Smooth muscle cell (in vitro differentiated cells): Measurements from ENCODE around the gene TRIM69. TPM values are rescaled to one million over a fixed set of nuclear protein-coding genes. Genes with fewer than 3 reads are reported as not detected.

Source experiments
- DNase-seq: peaks from one replicate; lab custom pipeline; 2025; ENCODE audit not compliant: unreplicated experiment; lab: John Stamatoyannopoulos, UW
- H2AFZ ChIP-seq: fragments of 200-600 bp; sonication (generic); 2 replicates; pipeline ENCODE4 v1.6.0; 2016; ENCODE audit warnings: antibody characterized with exemption, low read depth, mild to moderate bottlenecking
- H3F3A ChIP-seq: fragments of 200-600 bp; sonication (generic); 2 replicates; pipeline ENCODE4 v1.6.0; 2017; ENCODE audit warnings: antibody characterized with exemption, low read depth
- H3K27ac ChIP-seq: fragments of 200-600 bp; sonication (generic); 2 replicates; pipeline ENCODE4 v1.5.1; 2016; ENCODE audit warnings: low read depth, mild to moderate bottlenecking
- H3K27me3 ChIP-seq: fragments of 200-600 bp; sonication (generic); 2 replicates; pipeline ENCODE4 v1.6.1; 2016; ENCODE audit warnings: low read depth, mild to moderate bottlenecking
- H3K36me3 ChIP-seq: fragments of 200-600 bp; sonication (generic); 2 replicates; pipeline ENCODE4 v1.5.1; 2016; ENCODE audit warnings: low read depth
- H3K4me1 ChIP-seq: fragments of 200-600 bp; sonication (generic); 2 replicates; pipeline ENCODE4 v1.5.1; 2016; ENCODE audit warnings: low read depth
- H3K4me2 ChIP-seq: fragments of 200-600 bp; sonication (generic); 2 replicates; pipeline ENCODE4 v1.6.0; 2016; ENCODE audit warnings: mild to moderate bottlenecking
- H3K4me3 ChIP-seq: fragments of 200-600 bp; sonication (generic); 2 replicates; pipeline ENCODE4 v1.5.1; 2016; ENCODE audit warnings: mild to moderate bottlenecking
- H3K79me2 ChIP-seq: fragments of 200-600 bp; sonication (generic); 2 replicates; pipeline ENCODE4 v1.6.0; 2016; ENCODE audit warnings: low read depth, mild to moderate bottlenecking
- H3K9ac ChIP-seq: fragments of 200-600 bp; sonication (generic); 2 replicates; pipeline ENCODE4 v1.6.0; 2016; ENCODE audit warnings: low read depth
- H3K9me3 ChIP-seq: fragments of 200-600 bp; sonication (generic); replicated peaks from 2 replicates; pipeline ENCODE4 v1.5.1; 2016; ENCODE audit warnings: low read depth
- H4K20me1 ChIP-seq: fragments of 200-600 bp; sonication (generic); 2 replicates; pipeline ENCODE4 v1.6.0; 2016; ENCODE audit warnings: low read depth
- WGBS: methylation state at CpG from one replicate; pipeline ENCODE4 v1.1.7; 2016; ENCODE audit warnings: low lambda C conversion rate; 5-methylcytosine and 5-hydroxymethylcytosine counted together
- polyA plus RNA-seq: library from polyadenylated mRNA; unstranded; fragments of >200 nt; fragmentation: Nextera tagmentation; extraction: Ambion mirVana; gene quantifications from 2 replicates; pipeline ENCODE4 v1.2.1, GENCODE V29; 2016
- small RNA-seq: library from RNA; depleted of rRNA; stranded (forward); fragments of <200 nt; gene quantifications from one replicate; pipeline ENCODE3, GENCODE V24; 2014
- total RNA-seq: library from RNA; depleted of rRNA; stranded (reverse); fragments of >200 nt; gene quantifications from 2 replicates; pipeline ENCODE4 v1.2.3, GENCODE V29; 2014
- TF ChIP-seq, protein P1 (sequence below): fragments of 200-600 bp; sonication (generic); IDR thresholded peaks from 2 replicates; pipeline ENCODE4 v1.5.1; 2017; ENCODE audit warnings: borderline replicate concordance, mild to moderate bottlenecking, antibody characterized with exemption; ENCODE audit not compliant: insufficient read depth, poor library complexity, severe bottlenecking

The TRIM69 gene
- total and polyA plus RNA-seq, 2 experiments from 2014 or later, result 4.2 to 4.8 TPM

DNA sequence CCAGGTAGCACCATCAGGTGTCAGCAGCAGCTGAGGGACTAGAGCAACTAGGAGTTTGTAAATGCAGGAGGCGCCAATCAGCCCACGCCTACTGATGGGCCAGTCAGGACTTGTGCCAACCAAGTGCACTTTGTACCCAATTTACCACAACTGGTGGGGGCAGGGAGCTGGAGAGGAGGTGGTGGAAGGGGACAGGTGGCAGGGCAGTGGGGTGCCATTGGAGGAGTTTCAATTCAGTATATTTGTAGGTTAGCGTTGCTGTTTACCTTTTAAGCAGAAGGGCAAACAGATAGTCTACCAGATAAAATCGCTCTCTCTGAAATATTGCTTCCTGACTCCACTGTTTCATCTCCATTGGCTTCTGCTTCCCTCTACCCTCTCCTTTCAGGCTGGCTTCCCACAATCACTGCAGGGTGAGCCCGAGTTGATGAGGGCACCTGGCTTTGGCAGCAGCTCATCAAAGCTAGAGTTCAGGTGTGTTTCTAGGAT, 75.7 kb downstream of the TRIM69 start:
- H3K9ac ChIP-seq, result no peak overlapping the region
- H3K4me3 ChIP-seq, result no peak overlapping the region
- DNase-seq, result no peak
- no peak overlapping the region for H3K4me2 ChIP-seq
- H3K27ac ChIP-seq, result no peak overlapping the region
- peaks cover 46% of the 10 kb centered on the region for H3K27me3 ChIP-seq
- no peaks in the 10 kb centered on the region for H3K79me2 ChIP-seq
- no peaks in the 10 kb centered on the region for H4K20me1 ChIP-seq
- no peaks in the 10 kb centered on the region for H3K9me3 ChIP-seq
- no peaks in the 10 kb centered on the region for H3F3A ChIP-seq
- TF ChIP-seq, protein P1, sequence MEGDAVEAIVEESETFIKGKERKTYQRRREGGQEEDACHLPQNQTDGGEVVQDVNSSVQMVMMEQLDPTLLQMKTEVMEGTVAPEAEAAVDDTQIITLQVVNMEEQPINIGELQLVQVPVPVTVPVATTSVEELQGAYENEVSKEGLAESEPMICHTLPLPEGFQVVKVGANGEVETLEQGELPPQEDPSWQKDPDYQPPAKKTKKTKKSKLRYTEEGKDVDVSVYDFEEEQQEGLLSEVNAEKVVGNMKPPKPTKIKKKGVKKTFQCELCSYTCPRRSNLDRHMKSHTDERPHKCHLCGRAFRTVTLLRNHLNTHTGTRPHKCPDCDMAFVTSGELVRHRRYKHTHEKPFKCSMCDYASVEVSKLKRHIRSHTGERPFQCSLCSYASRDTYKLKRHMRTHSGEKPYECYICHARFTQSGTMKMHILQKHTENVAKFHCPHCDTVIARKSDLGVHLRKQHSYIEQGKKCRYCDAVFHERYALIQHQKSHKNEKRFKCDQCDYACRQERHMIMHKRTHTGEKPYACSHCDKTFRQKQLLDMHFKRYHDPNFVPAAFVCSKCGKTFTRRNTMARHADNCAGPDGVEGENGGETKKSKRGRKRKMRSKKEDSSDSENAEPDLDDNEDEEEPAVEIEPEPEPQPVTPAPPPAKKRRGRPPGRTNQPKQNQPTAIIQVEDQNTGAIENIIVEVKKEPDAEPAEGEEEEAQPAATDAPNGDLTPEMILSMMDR, result no peak
- H2AFZ ChIP-seq, result no peak overlapping the region
- no peaks in the 10 kb centered on the region for H3K4me1 ChIP-seq
- WGBS, result 93% methylated on average over 5 of the region's 5 CpGs
- no peaks in the 10 kb centered on the region for H3K36me3 ChIP-seq

DNA sequence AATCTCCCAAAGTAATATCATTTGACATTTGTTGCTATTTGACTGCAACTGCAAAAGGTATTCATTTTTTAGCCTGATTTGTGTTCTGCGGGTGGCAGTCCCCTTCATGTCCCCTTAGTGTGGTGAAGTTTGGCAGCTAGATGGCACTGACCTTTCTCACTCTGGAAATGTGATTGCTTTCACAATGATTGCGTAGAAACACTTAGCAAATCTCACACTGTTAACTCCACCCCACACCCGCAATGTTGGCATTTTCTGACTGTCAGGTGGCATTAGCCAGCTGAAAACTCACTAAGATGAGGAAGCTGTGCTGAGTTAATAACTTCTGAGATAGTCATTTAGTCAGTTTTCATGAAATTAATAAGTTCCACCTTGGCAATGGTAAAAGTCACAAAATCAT, 76.9 kb downstream of the TRIM69 start:
- no peak overlapping the region for H3K9ac ChIP-seq
- peaks cover 37% of the 10 kb centered on the region for H3K27me3 ChIP-seq
- WGBS, result 95% methylated on average over 3 of the region's 3 CpGs
- no peak overlapping the region for H3K4me2 ChIP-seq
- no peaks in the 10 kb centered on the region for H3K9me3 ChIP-seq
- H3K27ac ChIP-seq, result no peak overlapping the region
- H3K4me1 ChIP-seq, result no peaks in the 10 kb centered on the region
- H3F3A ChIP-seq, result no peaks in the 10 kb centered on the region
- no peak overlapping the region for H2AFZ ChIP-seq
- no peak for DNase-seq
- no peaks in the 10 kb centered on the region for H4K20me1 ChIP-seq
- no peaks in the 10 kb centered on the region for H3K79me2 ChIP-seq
- TF ChIP-seq, protein P1, result no peak
- H3K36me3 ChIP-seq, result no peaks in the 10 kb centered on the region
- H3K4me3 ChIP-seq, result no peak overlapping the region

Small RNA genes lying within 50 kb of the gene (small RNA-seq; reads per million reads assigned to genes)
- gene RF00019, result not detected

Other genes starting within 250 kb of the TRIM69 start
- gene EIF3J, start 199.4 kb upstream of the TRIM69 start, total RNA-seq, result 46.6 and 62.3 TPM in 2 replicates
- gene EIF3J, start 199.4 kb upstream of the TRIM69 start, polyA plus RNA-seq, result 28.7 and 32.0 TPM in 2 replicates
- 48.6 and 84.4 TPM in 2 replicates for gene SPG11, start 72.9 kb upstream of the TRIM69 start, total RNA-seq
- 16.2 and 17.1 TPM in 2 replicates for gene SPG11, start 72.9 kb upstream of the TRIM69 start, polyA plus RNA-seq
- not detected in 2 replicates for gene PATL2, start 25.2 kb upstream of the TRIM69 start, total RNA-seq
- not detected in 2 replicates for gene PATL2, start 25.2 kb upstream of the TRIM69 start, polyA plus RNA-seq
- gene B2M, start 25.0 kb upstream of the TRIM69 start, total RNA-seq, result 1,861 and 2,004 TPM in 2 replicates
- 1,723 and 2,067 TPM in 2 replicates for gene B2M, start 25.0 kb upstream of the TRIM69 start, polyA plus RNA-seq
- gene TERB2, start 220.2 kb downstream of the TRIM69 start, total RNA-seq, result not detected in 2 replicates
- not detected in 2 replicates for gene TERB2, start 220.2 kb downstream of the TRIM69 start, polyA plus RNA-seq